GM18519 (cell line): ENCODE data around the gene BBS1.
"Not testable (repeated sequence)": the region's sequence is repeated elsewhere in the genome, so short reads cannot be mapped to it uniquely, and the experiment has no call there.

Source experiments
- ATAC-seq: cut with Tn5 transposase; IDR thresholded peaks from one replicate; pipeline ENCODE4 v1.9.1; 2021; ENCODE audit warnings: mild to moderate bottlenecking, moderate library complexity; ENCODE audit not compliant: unreplicated experiment, low FRiP score

The BBS1 gene

GRCh38 chr11:66568124-66568916 lies 57.9 kb downstream of the BBS1 start, which contains the start of gene CTSF:
TSS of gene CTSF (minus strand) at chr11:66568606. CDS start at chr11:66568486, 120 bp downstream.
- no peak for ATAC-seq

- no peak for ATAC-seq
Observed at GRCh38 chr11:66569076-66569475, 58.6 kb downstream of the BBS1 start.

GRCh38 chr11:66570079-66570849 lies 59.8 kb downstream of the BBS1 start:
- ATAC-seq: no peak

- no peak for ATAC-seq
Observed at GRCh38 chr11:66570850-66571180, 60.4 kb downstream of the BBS1 start.

- ATAC-seq: no peak
Observed at GRCh38 chr11:66579017-66579606, 68.7 kb downstream of the BBS1 start.

- ATAC-seq: no peak
Observed at GRCh38 chr11:66580803-66581202, 70.4 kb downstream of the BBS1 start.

GRCh38 chr11:66581261-66581660 lies 70.8 kb downstream of the BBS1 start:
- no peak for ATAC-seq

- ATAC-seq: not testable (repeated sequence)
Observed at GRCh38 chr11:66582565-66583147, 72.2 kb downstream of the BBS1 start.
